Spinal cord (tissue), 10 donors: Measurements from ENCODE around the gene ICAM4. TPM values are rescaled to one million over a fixed set of nuclear protein-coding genes. Genes with fewer than 3 reads are reported as not detected.
A peak's percentile ranks its signal among the peaks of the same experiment; 100 is the strongest.
"Not testable (repeated sequence)": the region's sequence is repeated elsewhere in the genome, so short reads cannot be mapped to it uniquely, and the experiment has no call there.

Experiments used
- DNase-seq, 6 donors: peaks; one replicate each; pipeline versions ENCODE4 v3.0.0 to v3.0.0-alpha.2; 2013 to 2015; ENCODE audit warnings: low spot score in 6 of 6, low read depth in 4 of 6
- H3K27ac ChIP-seq: one replicate; pipeline ENCODE4 v1.5.1; 2013; ENCODE audit warnings: low read depth, low read length, control low read depth
- H3K27me3 ChIP-seq: one replicate; pipeline ENCODE4 v1.6.1; 2013; ENCODE audit warnings: low read length; ENCODE audit not compliant: control insufficient read depth, insufficient read depth
- H3K36me3 ChIP-seq: one replicate; pipeline ENCODE4 v1.6.1; 2013; ENCODE audit warnings: low read length; ENCODE audit not compliant: control insufficient read depth, insufficient read depth
- H3K4me1 ChIP-seq: one replicate; pipeline ENCODE4 v1.6.1; 2013; ENCODE audit warnings: low read length; ENCODE audit not compliant: control insufficient read depth, insufficient read depth
- H3K4me3 ChIP-seq: one replicate; pipeline ENCODE4 v1.5.1; 2013; ENCODE audit warnings: low read depth, low read length, control low read depth
- H3K9me3 ChIP-seq: one replicate; pipeline ENCODE4 v1.6.1; 2013; ENCODE audit warnings: low read length; ENCODE audit not compliant: control insufficient read depth, insufficient read depth
- WGBS: methylation state at CpG from one replicate; pipeline ENCODE4 v1.1.5; 2013; ENCODE audit warnings: missing lambda C conversion rate; ENCODE audit not compliant: insufficient coverage; 5-methylcytosine and 5-hydroxymethylcytosine counted together
- long read RNA-seq, 4 donors: transcript quantifications; one replicate each; lab custom pipeline, GENCODE V29; 2026
- polyA plus RNA-seq, 2 donors: library from polyadenylated mRNA; unstranded; fragments of 120-200 nt; gene quantifications; one replicate each; pipeline ENCODE4 v1.2.1, GENCODE V29; 2013; ENCODE audit not compliant: insufficient read length in 2 of 2
- total RNA-seq, 2 donors: library from RNA; depleted of rRNA in 1 of 2; stranded (reverse); fragments of 120-200 nt in 1 of 2; fragments of >200 nt in 1 of 2; gene quantifications; one replicate each; pipeline versions ENCODE4 v1.2.3 to v1.2.4, GENCODE V29; 2013 to 2014
- donor health status: healthy.

ICAM4 gene, protein sequence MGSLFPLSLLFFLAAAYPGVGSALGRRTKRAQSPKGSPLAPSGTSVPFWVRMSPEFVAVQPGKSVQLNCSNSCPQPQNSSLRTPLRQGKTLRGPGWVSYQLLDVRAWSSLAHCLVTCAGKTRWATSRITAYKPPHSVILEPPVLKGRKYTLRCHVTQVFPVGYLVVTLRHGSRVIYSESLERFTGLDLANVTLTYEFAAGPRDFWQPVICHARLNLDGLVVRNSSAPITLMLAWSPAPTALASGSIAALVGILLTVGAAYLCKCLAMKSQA
- total RNA-seq (1 to 10 TPM; 1.1 to 1.8 TPM), polyA plus RNA-seq (under 1 TPM in 1 of 2 donors, not detected in 1; 0.42 TPM)
- long read RNA-seq, donor 1 = 0 reads
- long read RNA-seq, donor 2 = 0 reads
- long read RNA-seq, donor 3 = 0 reads
- long read RNA-seq, donor 4, transcript ICAM4-201 (3 exons, 1,176 nt) = minor isoform, 8 of 26 reads
- long read RNA-seq, donor 4, transcript ICAM4-202 (3 exons, 1,278 nt) = major isoform, 18 of 26 reads
- long read RNA-seq, donor 4, partial matches to known transcripts = 0 of 26 reads
- long read RNA-seq, donor 4, other reads (novel, unspliced or antisense) = 0 of 26 reads

- H3K36me3 ChIP-seq = peaks cover 2% of the 10 kb centered on the region
- WGBS = 2% methylated on average over 58 of the region's 59 CpGs
- no peak within 1 kb of the TSS for H3K4me3 ChIP-seq
- no peak within 1 kb of the TSS for H3K27ac ChIP-seq
- H3K9me3 ChIP-seq = no peaks in the 10 kb centered on the region
- peaks cover 48% of the 10 kb centered on the region for H3K4me1 ChIP-seq
- no peak for DNase-seq
- peaks cover 63% of the 10 kb centered on the region for H3K27me3 ChIP-seq
Measured at GRCh38 chr19:10286803-10287737, at the start of gene ICAM4. Gene ICAM4, plus strand, starts transcription at chr19:10286955. Its CDS starts 58 bp downstream, at chr19:10287013.

- Histone ChIP-seq H3K4me3 (no peak overlapping the region), H3K4me1 (peaks cover 8% of the 10 kb centered on the region), H3K27ac (peak overlapping the region; percentile 53), H3K9me3 (no peaks in the 10 kb centered on the region), H3K36me3 (peaks cover 4% of the 10 kb centered on the region), H3K27me3 (no peaks in the 10 kb centered on the region)
- 77% methylated on average over 2 of the region's 6 CpGs for WGBS
- DNase-seq = no peak
Measured at GRCh38 chr19:10237702-10238101, 49.1 kb upstream of the ICAM4 start.

- H3K4me3 ChIP-seq = no peak overlapping the region
- DNase-seq = peak in 1 of 6 donors; percentile 71
- H3K27me3 ChIP-seq = no peaks in the 10 kb centered on the region
- WGBS = 51% methylated on average over 5 of the region's 12 CpGs
- H3K27ac ChIP-seq = peak overlapping the region; percentile 53
- peaks cover 4% of the 10 kb centered on the region for H3K36me3 ChIP-seq
- peaks cover 8% of the 10 kb centered on the region for H3K4me1 ChIP-seq
- H3K9me3 ChIP-seq = no peaks in the 10 kb centered on the region
Measured at GRCh38 chr19:10238172-10238783, 48.5 kb upstream of the ICAM4 start.

GRCh38 chr19:10241826-10242449 lies 44.8 kb upstream of the ICAM4 start:
- H3K4me1 ChIP-seq, H3K36me3 ChIP-seq, H3K4me3 ChIP-seq, H3K9me3 ChIP-seq, H3K27me3 ChIP-seq, H3K27ac ChIP-seq, DNase-seq: not testable (repeated sequence)
- 98% methylated on average over 7 of the region's 11 CpGs for WGBS

GRCh38 chr19:10243606-10244005 lies 43.1 kb upstream of the ICAM4 start:
- H3K27me3 ChIP-seq = no peaks in the 10 kb centered on the region
- no peak overlapping the region for H3K27ac ChIP-seq
- peaks cover 3% of the 10 kb centered on the region for H3K36me3 ChIP-seq
- no peak overlapping the region for H3K4me3 ChIP-seq
- H3K9me3 ChIP-seq = no peaks in the 10 kb centered on the region
- no peak for DNase-seq
- no peaks in the 10 kb centered on the region for H3K4me1 ChIP-seq
- 88% methylated on average over 7 of the region's 7 CpGs for WGBS

DNA sequence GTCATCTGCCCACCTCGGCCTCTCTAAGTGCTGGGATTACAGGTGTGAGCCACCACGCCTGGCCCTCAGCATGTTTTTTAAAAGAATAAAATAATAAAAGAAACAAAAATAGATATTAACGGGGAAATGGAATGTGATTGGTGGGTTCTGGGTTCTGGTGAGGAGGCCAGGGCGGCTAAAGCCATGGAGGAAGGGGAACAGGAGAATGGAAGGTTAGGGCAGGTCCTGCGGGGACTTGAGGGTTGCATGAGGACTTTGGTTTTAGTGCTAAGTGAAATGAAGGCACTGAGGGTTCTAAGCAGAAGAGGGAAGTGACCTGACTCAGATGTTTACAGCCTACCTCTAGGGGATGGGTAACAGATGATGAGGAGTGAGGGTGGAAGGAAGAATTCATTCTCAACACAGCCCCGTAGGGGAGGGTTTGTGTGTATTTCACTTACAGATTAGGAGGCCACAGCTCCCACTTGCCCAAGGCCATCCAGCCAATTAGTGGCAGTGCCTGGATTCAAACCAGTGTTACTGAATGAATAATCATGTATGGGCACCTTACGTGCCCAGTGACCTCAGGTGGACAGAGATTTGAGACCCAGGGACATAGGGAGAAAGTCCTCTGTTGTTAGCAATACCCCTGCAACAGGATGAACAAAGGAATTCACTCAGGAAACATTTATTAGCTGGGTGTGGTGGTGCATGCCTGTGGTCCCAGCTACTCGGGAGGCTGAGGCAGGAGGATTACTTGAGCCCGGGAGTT lies 41.4 kb upstream of the ICAM4 start:
- 96% methylated on average over 4 of the region's 9 CpGs for WGBS

GRCh38 chr19:10246511-10246910 lies 40.2 kb upstream of the ICAM4 start:
- peaks cover 3% of the 10 kb centered on the region for H3K36me3 ChIP-seq
- no peak for DNase-seq
- no peak overlapping the region for H3K4me3 ChIP-seq
- no peaks in the 10 kb centered on the region for H3K9me3 ChIP-seq
- no peaks in the 10 kb centered on the region for H3K27me3 ChIP-seq
- WGBS = 85% methylated on average over 2 of the region's 6 CpGs
- H3K27ac ChIP-seq = no peak overlapping the region
- H3K4me1 ChIP-seq = peaks cover 14% of the 10 kb centered on the region

More for the DNA sequence above, 41.4 kb upstream of the ICAM4 start:
- H3K9me3 ChIP-seq = no peaks in the 10 kb centered on the region
- H3K4me1 ChIP-seq = peaks cover 4% of the 10 kb centered on the region
- H3K27ac ChIP-seq = no peak overlapping the region
- H3K27me3 ChIP-seq = no peaks in the 10 kb centered on the region
- peaks cover 3% of the 10 kb centered on the region for H3K36me3 ChIP-seq
- no peak overlapping the region for H3K4me3 ChIP-seq
- DNase-seq = no peak

DNA sequence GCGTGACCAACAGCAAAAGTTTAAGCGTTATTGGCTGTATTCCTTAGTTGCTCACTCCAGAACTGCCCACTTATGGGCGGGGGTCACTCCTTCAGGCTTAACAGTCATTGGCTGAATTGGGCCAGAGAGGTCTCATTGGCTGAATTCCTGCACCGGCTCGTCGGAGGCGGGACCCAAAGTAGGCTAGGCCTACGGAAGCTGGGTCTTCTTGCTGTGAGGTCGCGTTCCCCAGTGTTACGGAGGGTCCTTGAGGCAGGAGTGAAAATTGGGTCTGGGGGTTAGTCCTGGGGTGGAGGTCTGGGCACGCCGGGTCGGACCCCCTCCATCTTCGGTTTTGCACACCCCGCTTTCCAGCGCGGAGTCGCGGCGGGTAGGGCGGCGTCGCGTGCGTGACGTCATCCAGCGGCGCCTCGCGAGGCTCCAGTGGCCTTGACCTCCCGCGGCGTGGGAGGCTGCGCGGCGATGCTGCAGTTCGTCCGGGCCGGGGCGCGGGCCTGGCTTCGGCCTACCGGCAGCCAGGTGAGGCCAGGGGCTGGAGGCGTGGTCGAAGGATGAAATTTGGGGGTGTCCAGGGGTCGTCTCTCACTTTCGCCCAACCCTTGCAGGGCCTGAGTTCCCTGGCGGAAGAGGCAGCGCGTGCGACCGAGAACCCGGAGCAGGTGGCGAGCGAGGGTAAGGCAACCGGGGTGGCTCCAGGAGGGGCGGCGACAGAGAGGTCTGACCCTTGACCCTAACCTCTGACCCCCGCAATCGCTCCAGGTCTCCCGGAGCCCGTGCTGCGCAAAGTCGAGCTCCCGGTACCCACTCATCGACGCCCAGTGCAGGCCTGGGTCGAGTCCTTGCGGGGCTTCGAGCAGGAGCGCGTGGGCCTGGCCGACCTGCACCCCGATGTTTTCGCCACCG lies 34.7 kb upstream of the ICAM4 start, which contains the start of gene MRPL4:
TSS of gene MRPL4 (plus strand) at position 423 of the 903 bp plus-strand sequence. CDS start at position 463, 40 bp downstream.
- under 1% methylated on average over 77 of the region's 77 CpGs for WGBS
- DNase-seq = peak; percentile 94 to 100 (median 98)
- H3K4me3 ChIP-seq = peak within 1 kb of the TSS; percentile 96

More for the DNA sequence above, 34.7 kb upstream of the ICAM4 start, which contains the start of gene MRPL4:
- Histone ChIP-seq H3K27me3 (no peaks in the 10 kb centered on the region), H3K36me3 (peaks cover 38% of the 10 kb centered on the region), H3K9me3 (no peaks in the 10 kb centered on the region), H3K4me1 (peaks cover 24% of the 10 kb centered on the region), H3K27ac (peak within 1 kb of the TSS; percentile 86)
